Endothelial cell of umbilical vein (primary cell): ENCODE data around the gene KISS1R. TPM values are rescaled to one million over a fixed set of nuclear protein-coding genes. Genes with fewer than 3 reads are reported as not detected.

ENCODE experiments used
- BruUV-seq: library from RNA; stranded (reverse); fragments of 400-500 nt; replicated peaks from 2 replicates; lab custom pipeline; 2021; lab: Mats Ljungman, UMichigan
- CTCF ChIA-PET: fragments of 300-600, 350-600 bp; sonication (Branson Sonifier 250); formaldehyde crosslinking; loops from one replicate; lab custom pipeline; 2021; ENCODE audit warnings: antibody characterized with exemption, inconsistent platforms; lab: Charles Lee
- POLR2A ChIA-PET: fragments of 300-600, 350-600 bp; sonication (Branson Sonifier 250); formaldehyde crosslinking; loops from one replicate; lab custom pipeline; 2021; ENCODE audit warnings: antibody characterized with exemption, inconsistent platforms; lab: Charles Lee
- DNase-seq: peaks from one replicate; pipeline ENCODE4 v3.0.0-alpha.2; 2011; ENCODE audit warnings: low read depth, low spot score
- FAIRE-seq: peaks from 2 replicates; lab custom pipeline; 2011; peaks lifted over from hg19 to GRCh38; lab: Jason Lieb, UNC
- H2AFZ ChIP-seq: 2 replicates; pipeline ENCODE4 v1.6.0; 2012; ENCODE audit warnings: low read depth, low read length, control low read depth, inconsistent platforms
- H3K27ac ChIP-seq: 2 replicates; pipeline ENCODE4 v1.5.1; 2011; ENCODE audit warnings: low read depth, mild to moderate bottlenecking, control low read depth, low read length, moderate library complexity; ENCODE audit not compliant: insufficient read depth
- H3K27me3 ChIP-seq, 2 experiments: 2 replicates each; pipeline versions ENCODE4 v1.6.0 to v1.6.1; 2011; ENCODE audit warnings: low read length in 2 of 2, mixed read lengths in 1 of 2; ENCODE audit not compliant: control insufficient read depth in 2 of 2, insufficient read depth in 2 of 2
- H3K36me3 ChIP-seq, 2 experiments: 2 replicates in 1 of 2; 3 replicates in 1 of 2; pipeline ENCODE4 v1.5.1; 2011; ENCODE audit warnings: low read length in 2 of 2, mild to moderate bottlenecking in 1 of 2, moderate library complexity in 1 of 2; ENCODE audit not compliant: control insufficient read depth in 2 of 2, insufficient read depth in 2 of 2; ENCODE audit errors: extremely low read depth in 1 of 2
- H3K4me1 ChIP-seq: 3 replicates; pipeline ENCODE4 v1.5.1; 2011; ENCODE audit warnings: mild to moderate bottlenecking, low read length; ENCODE audit not compliant: control insufficient read depth, insufficient read depth; ENCODE audit errors: extremely low read depth
- H3K4me2 ChIP-seq: 2 replicates; pipeline ENCODE4 v1.6.1; 2011; ENCODE audit warnings: low read length, control low read depth, mixed read lengths; ENCODE audit not compliant: insufficient read depth
- H3K4me3 ChIP-seq, 3 experiments: fragments of 200-600 bp in 1 of 3; sonication (generic), shearing (Covaris generic) in 1 of 3; replicated peaks in 1 of 3; 2 replicates each; pipeline ENCODE4 v1.5.1; 2011 to 2016; ENCODE audit warnings: control low read depth in 3 of 3, low read length in 3 of 3, mild to moderate bottlenecking in 2 of 3, inconsistent platforms in 1 of 3, low read depth in 1 of 3, moderate library complexity in 1 of 3; ENCODE audit not compliant: insufficient read depth in 1 of 3
- H3K79me2 ChIP-seq: 2 replicates; pipeline ENCODE4 v1.6.0; 2012; ENCODE audit warnings: low read length, inconsistent platforms; ENCODE audit not compliant: control insufficient read depth, insufficient read depth
- H3K9ac ChIP-seq: replicated peaks from 2 replicates; pipeline ENCODE3; 2011; ENCODE audit warnings: low read length, control low read depth; ENCODE audit not compliant: insufficient read depth; ENCODE audit errors: extremely low read depth
- H3K9me1 ChIP-seq: replicated peaks from 3 replicates; pipeline ENCODE4 v1.6.0; 2011; ENCODE audit warnings: mild to moderate bottlenecking, low read length; ENCODE audit not compliant: control insufficient read depth, insufficient read depth; ENCODE audit errors: extremely low read depth
- H3K9me3 ChIP-seq: replicated peaks from 2 replicates; pipeline ENCODE4 v1.5.1; 2012; ENCODE audit warnings: low read length, inconsistent platforms; ENCODE audit not compliant: control insufficient read depth, insufficient read depth
- H4K20me1 ChIP-seq: replicated peaks from 2 replicates; pipeline ENCODE3; 2011; ENCODE audit warnings: mild to moderate bottlenecking, low read length; ENCODE audit not compliant: control insufficient read depth, insufficient read depth; ENCODE audit errors: extremely low read depth
- EZH2 ChIP-seq: IDR thresholded peaks from 2 replicates; pipeline ENCODE4 v1.6.1; 2012; ENCODE audit warnings: borderline replicate concordance, low read depth, mild to moderate bottlenecking, moderate library complexity, low read length, inconsistent platforms; ENCODE audit not compliant: severe bottlenecking
- FOS ChIP-seq: IDR thresholded peaks from 2 replicates; pipeline ENCODE4 v1.6.1; 2011; ENCODE audit warnings: mild to moderate bottlenecking, low read length, moderate library complexity, borderline replicate concordance; ENCODE audit not compliant: insufficient read depth
- GATA2 ChIP-seq: IDR thresholded peaks from 2 replicates; pipeline ENCODE4 v1.7.0; 2011; ENCODE audit warnings: low read depth, mild to moderate bottlenecking, moderate library complexity, mixed read lengths, low read length; ENCODE audit not compliant: insufficient read length, insufficient read depth
- JUN ChIP-seq: IDR thresholded peaks from 2 replicates; pipeline ENCODE4 v1.6.1; 2011; ENCODE audit warnings: borderline replicate concordance, low read depth; ENCODE audit not compliant: insufficient read length, insufficient read depth
- MYC ChIP-seq: IDR thresholded peaks from one replicate; pipeline ENCODE4 v1.6.1; 2011; ENCODE audit warnings: mild to moderate bottlenecking, low read depth, low read length
- POLR2A ChIP-seq: IDR thresholded peaks from 2 replicates; pipeline ENCODE4 v1.6.1; 2012; ENCODE audit warnings: low read depth, mild to moderate bottlenecking, control low read depth, low read length
- POLR2AphosphoS5 ChIP-seq: IDR thresholded peaks from 2 replicates; pipeline ENCODE4 v1.6.1; 2012; ENCODE audit warnings: low read depth, mild to moderate bottlenecking, control low read depth, low read length, moderate library complexity; ENCODE audit not compliant: insufficient read depth
- dilution Hi-C: fragments of 300-500 bp; cut with MboI; formaldehyde crosslinking; loops from one replicate; pipeline ENCODE4 v1.15.0; 2019; ENCODE audit warnings: low sequenced_read_pairs; ENCODE audit not compliant: extremely low pct_ligation_motif_present
- intact Hi-C: fragments of 100-400 bp; cut with micrococcal nuclease; formaldehyde crosslinking; loops from one replicate; pipeline ENCODE4 v1.10.0; 2022
- polyA plus RNA-seq, 4 experiments: library from polyadenylated mRNA; depleted of rRNA in 3 of 4; stranded (reverse) in 3 of 4; unstranded in 1 of 4; fragments of >200 nt; gene quantifications; 2 replicates each; pipeline versions ENCODE4 v1.2.1 to v1.2.3, GENCODE V29; 2011 to 2012; ENCODE audit warnings: missing spikeins in 1 of 4
- total RNA-seq: library from RNA; stranded (reverse); gene quantifications from 2 replicates; pipeline ENCODE4 v1.2.3, GENCODE V29; 2021
- TF ChIP-seq, protein P1 (sequence below): IDR thresholded peaks from 2 replicates; pipeline ENCODE4 v1.6.1; 2011; ENCODE audit not compliant: insufficient read depth, insufficient read length
- TF ChIP-seq, protein P2 (sequence below), 2 donors: IDR thresholded peaks; 1 replicate in 1 of 2; 2 replicates in 1 of 2; pipeline ENCODE4 v1.5.1; 2011; ENCODE audit warnings: low read length in 2 of 2, mild to moderate bottlenecking in 2 of 2, moderate library complexity in 2 of 2, control low read depth in 1 of 2, inconsistent platforms in 1 of 2, low read depth in 1 of 2; ENCODE audit not compliant: insufficient read depth in 1 of 2; ENCODE audit errors: extremely low read depth in 1 of 2

Gene KISS1R
- total and polyA plus RNA-seq, 2 donors (not counting 3 experiments of a cell fraction or from before 2014, with no cell fraction given) = not detected

DNA sequence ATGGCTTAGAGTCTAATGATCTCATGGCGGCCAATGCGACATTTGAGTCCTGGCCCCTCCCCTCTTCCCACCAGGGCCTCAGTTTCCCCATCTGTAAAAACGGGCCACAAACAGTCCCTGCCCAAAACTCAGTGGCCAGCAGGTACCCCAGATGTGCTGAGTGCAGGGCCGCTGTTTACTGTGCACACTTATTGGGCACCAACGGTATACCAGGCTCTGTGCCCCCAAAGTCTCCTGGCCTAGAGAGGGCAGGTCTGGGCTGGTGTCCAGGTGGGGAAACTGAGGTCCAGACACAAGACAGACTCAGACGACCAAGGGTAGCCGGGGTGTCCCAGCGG lies 43.4 kb downstream of the KISS1R start:
- H3K4me3 ChIP-seq = no peak overlapping the region

More for the DNA sequence above, 43.4 kb downstream of the KISS1R start:
- intact Hi-C loops (no loop called here), dilution Hi-C loops (no loop called here)
- H3K4me2 ChIP-seq = no peak overlapping the region
- no peaks in the 10 kb centered on the region for H4K20me1 ChIP-seq
- H3K9ac ChIP-seq = no peak overlapping the region
- FAIRE-seq (no peak), DNase-seq (no peak)
- no peaks in the 10 kb centered on the region for H3K9me3 ChIP-seq
- no peaks in the 10 kb centered on the region for H3K79me2 ChIP-seq
- H3K27ac ChIP-seq = no peak overlapping the region
- peaks cover 2% of the 10 kb centered on the region in 2 experiments for H3K36me3 ChIP-seq
- ChIA-PET CTCF (interaction anchor here (0.8 kb wide), 1 partner anchor 12 kb away, joined by 3 read pairs; no protein-coding TSS in a partner anchor), POLR2A (no interaction called here)
- no peaks in the 10 kb centered on the region for H3K4me1 ChIP-seq
- H2AFZ ChIP-seq = no peak overlapping the region
- TF ChIP-seq EZH2 = no peak
- TF ChIP-seq GATA2 = no peak
- TF ChIP-seq POLR2A = no peak
- TF ChIP-seq JUN = no peak
- TF ChIP-seq POLR2AphosphoS5 = no peak
- TF ChIP-seq MYC = no peak
- TF ChIP-seq, protein P1, sequence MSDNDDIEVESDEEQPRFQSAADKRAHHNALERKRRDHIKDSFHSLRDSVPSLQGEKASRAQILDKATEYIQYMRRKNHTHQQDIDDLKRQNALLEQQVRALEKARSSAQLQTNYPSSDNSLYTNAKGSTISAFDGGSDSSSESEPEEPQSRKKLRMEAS = no peak
- TF ChIP-seq, protein P2, sequence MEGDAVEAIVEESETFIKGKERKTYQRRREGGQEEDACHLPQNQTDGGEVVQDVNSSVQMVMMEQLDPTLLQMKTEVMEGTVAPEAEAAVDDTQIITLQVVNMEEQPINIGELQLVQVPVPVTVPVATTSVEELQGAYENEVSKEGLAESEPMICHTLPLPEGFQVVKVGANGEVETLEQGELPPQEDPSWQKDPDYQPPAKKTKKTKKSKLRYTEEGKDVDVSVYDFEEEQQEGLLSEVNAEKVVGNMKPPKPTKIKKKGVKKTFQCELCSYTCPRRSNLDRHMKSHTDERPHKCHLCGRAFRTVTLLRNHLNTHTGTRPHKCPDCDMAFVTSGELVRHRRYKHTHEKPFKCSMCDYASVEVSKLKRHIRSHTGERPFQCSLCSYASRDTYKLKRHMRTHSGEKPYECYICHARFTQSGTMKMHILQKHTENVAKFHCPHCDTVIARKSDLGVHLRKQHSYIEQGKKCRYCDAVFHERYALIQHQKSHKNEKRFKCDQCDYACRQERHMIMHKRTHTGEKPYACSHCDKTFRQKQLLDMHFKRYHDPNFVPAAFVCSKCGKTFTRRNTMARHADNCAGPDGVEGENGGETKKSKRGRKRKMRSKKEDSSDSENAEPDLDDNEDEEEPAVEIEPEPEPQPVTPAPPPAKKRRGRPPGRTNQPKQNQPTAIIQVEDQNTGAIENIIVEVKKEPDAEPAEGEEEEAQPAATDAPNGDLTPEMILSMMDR (IDR thresholded peaks at IDR 0.05; ENCODE audit: extremely low read depth in 1 of 2, insufficient read depth in 1 of 2, low read depth in 1 of 2, low read length in 2 of 2) = no peak
- TF ChIP-seq FOS = no peak
- H3K27me3 ChIP-seq = no peaks in the 10 kb centered on the region
- no peaks in the 10 kb centered on the region for H3K9me1 ChIP-seq
- no TSS peak for BruUV-seq
